ENCODE measurements around the gene HUS1.
A peak's percentile ranks its signal among the peaks of the same experiment; 100 is the strongest.
"Not testable (repeated sequence)": the region's sequence is repeated elsewhere in the genome, so short reads cannot be mapped to it uniquely, and the experiment has no call there.

Gene HUS1

DNA sequence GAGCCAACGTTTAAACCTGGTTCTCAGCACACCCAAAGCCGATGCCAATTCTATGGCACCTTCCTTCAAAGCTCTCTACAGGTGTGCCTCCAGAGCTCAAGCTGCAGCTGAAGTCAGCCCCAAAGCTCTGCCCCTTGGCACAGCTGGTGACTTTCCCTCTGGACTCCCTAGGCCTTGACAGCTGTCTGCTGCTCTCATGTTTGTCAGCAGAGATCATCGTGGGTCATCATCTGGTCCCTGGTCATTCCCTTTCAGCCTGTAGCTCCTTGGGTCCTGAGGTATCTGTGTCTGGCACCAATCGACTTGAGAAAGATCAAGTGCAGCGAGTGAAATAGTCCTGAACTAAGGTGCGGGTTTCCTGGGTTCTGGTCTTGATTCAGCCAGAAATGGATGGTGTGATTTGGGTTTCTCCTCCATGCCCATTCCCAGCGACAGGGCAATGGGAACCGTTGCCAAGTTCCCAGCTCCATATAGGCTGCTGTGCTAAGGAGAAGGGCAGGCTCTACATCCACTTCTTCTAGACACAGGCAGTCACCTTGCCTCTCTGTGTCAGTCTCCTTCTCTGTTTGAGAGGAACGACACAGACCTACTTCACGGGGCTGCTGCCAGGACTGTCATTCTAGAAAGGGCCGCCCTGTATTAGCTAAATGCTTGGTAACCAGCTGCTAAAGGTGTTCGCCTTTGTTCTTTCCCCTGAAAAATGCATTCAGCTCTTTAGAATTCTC is 34.7 kb downstream of the HUS1 start:
- DNase-seq (ENCODE audit: low read depth): no peak

- DNase-seq (ENCODE audit: low read depth): no peak
Observed at GRCh38 chr7:47943676-47944474, 35.5 kb downstream of the HUS1 start.

DNA sequence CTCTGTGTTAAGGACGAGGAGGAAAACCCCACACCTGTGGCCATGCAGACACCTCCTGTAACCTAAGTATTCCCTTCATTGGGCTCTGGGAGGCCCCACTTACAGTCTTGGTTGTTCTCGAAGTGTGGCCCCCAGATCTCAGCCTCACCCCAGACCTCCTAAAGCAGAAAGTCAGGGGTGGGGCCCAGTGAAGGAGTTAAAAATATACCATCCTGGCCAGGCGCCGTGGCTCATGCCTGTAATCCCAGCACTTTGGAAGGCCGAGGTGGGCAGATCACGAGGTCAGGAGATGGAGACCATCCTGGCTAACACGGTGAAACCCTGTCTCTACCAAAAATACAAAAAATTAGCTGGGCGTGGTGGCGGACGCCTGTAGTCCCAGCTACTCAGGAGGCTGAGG is 36.8 kb downstream of the HUS1 start:
- DNase-seq (ENCODE audit: low read depth): not testable (repeated sequence)

GRCh38 chr7:47942132-47942531 is 37.3 kb downstream of the HUS1 start:
- DNase-seq (ENCODE audit: low read depth): no peak

DNA sequence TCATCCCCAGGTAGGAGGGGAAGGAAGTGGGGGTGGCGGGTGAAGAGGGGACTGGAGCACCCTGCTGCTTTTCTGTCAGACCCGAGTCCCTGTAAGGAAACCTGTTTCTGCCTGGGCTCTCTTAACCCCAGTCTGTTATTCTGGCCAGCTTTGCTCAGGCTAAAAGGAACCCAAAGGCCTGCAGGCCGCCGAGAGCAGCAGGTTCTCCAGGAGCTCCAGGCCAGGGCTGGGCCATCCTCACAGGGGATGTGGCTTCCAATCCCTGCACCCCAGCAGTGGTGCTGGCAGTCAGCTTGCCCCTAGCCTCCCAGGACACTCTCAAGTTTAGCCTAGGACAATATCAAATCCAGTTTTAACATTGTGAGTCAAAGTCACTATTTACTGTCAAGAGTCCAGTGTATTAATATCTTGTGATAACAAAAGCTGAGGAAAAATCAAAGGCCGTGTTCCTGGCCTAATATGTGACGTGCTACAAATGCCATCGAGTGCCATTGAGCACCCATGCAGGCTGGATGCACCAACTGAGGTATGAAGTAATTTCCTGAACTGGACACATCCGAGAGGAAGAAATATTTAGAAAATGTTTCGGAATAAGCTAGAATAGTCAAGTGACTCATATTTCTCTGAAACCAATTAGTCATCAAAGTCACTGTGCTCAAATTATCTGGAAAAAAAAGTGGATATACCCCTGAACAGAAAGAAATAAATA is 38.1 kb downstream of the HUS1 start:
- peak; percentile 21 for DNase-seq (ENCODE audit: low read depth)

DNA sequence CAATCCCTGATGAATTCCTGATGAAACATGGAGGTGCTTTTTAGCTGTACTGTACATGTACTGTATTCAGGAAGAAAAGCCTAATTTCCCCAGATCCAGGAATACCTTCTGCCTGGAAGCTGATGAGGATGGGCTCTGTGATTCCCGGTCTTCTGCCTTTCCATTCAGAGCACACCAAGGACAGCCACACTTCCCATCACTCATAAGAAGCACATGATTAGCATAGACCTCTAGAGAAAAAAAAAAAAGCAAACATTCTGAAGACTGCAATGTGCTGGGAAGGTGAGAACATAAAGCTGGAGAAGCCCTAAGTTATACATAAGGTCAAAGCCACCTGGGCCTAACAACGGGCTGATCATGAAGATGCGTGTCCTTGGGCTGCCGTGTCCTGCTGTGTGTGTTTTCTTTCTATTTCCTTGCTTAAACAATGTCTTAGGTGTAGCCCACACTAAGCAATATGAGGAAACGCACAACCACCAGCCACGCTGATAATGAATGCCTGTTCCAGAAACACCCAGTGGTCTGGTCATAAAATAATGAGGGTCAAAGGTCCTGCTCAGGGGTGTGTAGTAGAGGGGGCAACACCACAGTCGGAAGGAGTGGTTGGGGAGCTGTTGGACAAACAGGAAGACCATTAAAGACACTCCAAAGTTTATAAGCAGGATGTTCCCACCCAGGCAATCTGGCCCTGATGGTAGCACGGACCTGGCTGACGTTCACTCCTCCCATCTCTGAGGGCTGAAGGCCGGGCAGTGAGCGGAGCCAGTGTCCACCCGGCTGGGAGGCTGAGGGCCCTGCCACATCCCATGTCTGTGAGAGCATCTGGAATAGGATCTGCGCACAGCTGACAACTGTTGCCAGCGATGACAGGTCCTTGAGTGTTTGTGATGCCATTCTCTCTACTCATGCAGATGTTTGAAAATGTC is 39.1 kb downstream of the HUS1 start:
- DNase-seq (ENCODE audit: low read depth): peak; percentile 3

- no peak for DNase-seq (ENCODE audit: low read depth)
Observed at GRCh38 chr7:47939425-47940036, 39.9 kb downstream of the HUS1 start.

DNA sequence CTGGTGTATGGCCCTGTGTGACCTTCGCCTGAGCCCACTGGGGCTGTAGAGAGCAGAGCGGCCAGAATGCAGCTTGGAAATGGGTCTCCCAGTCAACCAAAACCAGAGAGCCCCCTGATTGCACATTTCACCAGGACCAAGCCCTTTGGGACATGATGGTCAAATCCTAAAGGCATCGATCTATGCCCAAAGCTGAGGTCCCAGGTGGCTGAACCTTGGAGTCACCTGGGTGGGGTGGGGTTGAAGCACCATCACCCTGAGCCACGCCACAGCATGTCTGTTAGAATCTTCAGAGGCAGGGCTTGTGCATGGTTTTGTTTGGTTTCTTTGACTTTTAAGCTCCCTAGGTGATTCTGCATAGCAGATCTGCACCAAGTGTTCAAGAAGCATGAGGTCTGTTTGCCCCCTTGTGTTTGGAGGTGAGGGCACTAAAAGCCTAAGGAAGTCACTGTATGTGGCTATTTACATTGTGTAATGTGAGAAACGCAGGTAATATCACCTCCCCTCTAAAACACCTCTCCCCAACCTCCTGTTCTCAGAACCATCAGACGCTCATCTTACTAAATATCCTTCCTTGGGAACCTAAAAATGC is 40.7 kb downstream of the HUS1 start:
- no peak for DNase-seq (ENCODE audit: low read depth)

GRCh38 chr7:47937711-47938573 is 41.5 kb downstream of the HUS1 start:
- no peak for DNase-seq (ENCODE audit: low read depth)

DNA sequence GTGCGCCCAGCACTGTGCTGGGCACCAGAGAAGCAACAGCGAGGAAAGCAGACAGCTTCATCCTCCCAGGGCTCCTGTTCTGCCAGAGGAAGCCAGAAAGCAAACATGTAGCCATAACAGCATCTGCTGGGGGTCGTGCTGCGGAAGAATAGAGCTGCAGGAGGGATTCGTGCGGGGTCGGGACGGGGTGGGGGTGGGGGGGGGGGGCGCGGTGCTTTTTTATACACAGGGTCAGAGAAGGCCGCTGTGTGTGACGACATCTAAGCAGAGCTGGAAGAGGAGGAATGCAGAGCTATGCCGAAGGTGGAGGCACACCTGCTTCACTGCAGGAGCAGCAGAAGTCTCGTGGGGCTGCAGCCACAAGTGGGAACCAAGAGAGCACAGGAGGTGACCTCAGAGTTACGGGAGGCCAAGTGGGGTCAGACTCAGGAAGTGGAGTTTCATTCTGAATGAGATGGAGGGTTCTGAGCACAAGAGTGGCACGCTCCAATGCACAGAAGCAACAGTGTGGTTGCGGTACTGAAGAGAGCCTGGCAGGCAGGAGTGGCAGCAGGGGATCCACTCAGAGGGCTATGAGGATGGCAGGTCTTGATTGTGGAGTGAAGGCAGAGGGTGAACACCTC is 42.2 kb downstream of the HUS1 start:
- DNase-seq (ENCODE audit: low read depth): no peak

- no peak for DNase-seq (ENCODE audit: low read depth)
Observed at GRCh38 chr7:47936323-47936722, 43.1 kb downstream of the HUS1 start.

GRCh38 chr7:47935336-47935735 is 44.1 kb downstream of the HUS1 start:
- no peak for DNase-seq (ENCODE audit: low read depth)

DNA sequence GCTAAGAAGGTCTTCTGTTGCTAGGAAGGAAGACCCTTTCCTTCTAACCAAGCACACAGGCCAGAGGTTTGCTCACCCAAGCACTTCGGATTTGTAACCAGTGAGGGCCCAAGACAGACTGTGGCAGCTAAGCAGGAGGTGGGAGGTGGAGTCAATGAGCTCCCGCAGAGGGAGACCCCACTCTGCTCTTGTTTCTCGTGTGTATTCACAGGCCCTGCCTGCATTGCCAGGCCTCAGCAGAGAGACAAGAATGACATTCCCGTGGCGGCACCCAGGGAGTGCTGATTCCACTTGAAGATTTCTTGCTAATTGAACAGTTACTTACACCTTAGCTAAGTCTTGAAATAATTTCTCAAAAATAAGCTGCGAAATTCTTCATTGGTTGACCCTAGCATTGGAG is 44.6 kb downstream of the HUS1 start:
- no peak for DNase-seq (ENCODE audit: low read depth)

DNA sequence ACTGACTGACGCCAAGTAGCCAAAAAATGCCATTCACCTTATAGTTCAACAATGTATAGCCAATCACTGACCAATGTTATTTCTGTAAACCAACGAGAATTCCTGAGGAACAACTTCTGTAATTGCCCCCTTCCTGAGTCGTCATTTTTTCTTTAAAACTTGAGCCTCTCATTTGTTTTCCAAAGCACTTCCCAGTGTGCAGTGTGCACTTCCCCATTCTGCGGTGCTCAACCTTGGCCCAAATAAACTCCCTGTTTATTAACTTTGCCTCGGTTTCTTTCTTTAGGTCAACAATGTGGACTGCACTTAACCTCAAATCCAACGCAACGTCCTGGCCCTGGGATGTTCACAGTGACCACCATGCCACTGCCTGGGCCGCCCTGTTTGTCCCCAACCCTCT is 46.2 kb downstream of the HUS1 start:
- no peak for DNase-seq (ENCODE audit: low read depth)

GRCh38 chr7:47932466-47933037 is 46.9 kb downstream of the HUS1 start:
- DNase-seq (ENCODE audit: low read depth): no peak

DNA sequence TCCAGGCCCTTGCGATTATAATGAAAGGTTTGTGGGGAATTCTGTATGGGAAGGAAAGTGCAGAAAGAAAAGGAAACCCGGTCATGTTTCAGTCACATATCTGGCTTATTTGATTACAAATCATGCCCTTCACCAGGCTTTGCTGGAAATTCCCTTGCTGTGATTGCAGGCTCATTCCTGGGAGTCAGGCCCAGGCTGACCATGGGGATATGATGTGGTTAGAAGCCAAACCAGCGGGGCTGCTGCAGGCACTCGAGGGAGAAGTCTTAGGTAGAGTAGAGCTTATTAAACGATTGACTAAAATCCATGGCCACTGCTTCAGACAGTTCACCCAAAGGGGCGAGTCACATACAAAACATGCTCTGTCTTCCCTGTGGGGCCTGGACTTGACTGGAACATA is 47.4 kb downstream of the HUS1 start:
- no peak for DNase-seq (ENCODE audit: low read depth)

DNA sequence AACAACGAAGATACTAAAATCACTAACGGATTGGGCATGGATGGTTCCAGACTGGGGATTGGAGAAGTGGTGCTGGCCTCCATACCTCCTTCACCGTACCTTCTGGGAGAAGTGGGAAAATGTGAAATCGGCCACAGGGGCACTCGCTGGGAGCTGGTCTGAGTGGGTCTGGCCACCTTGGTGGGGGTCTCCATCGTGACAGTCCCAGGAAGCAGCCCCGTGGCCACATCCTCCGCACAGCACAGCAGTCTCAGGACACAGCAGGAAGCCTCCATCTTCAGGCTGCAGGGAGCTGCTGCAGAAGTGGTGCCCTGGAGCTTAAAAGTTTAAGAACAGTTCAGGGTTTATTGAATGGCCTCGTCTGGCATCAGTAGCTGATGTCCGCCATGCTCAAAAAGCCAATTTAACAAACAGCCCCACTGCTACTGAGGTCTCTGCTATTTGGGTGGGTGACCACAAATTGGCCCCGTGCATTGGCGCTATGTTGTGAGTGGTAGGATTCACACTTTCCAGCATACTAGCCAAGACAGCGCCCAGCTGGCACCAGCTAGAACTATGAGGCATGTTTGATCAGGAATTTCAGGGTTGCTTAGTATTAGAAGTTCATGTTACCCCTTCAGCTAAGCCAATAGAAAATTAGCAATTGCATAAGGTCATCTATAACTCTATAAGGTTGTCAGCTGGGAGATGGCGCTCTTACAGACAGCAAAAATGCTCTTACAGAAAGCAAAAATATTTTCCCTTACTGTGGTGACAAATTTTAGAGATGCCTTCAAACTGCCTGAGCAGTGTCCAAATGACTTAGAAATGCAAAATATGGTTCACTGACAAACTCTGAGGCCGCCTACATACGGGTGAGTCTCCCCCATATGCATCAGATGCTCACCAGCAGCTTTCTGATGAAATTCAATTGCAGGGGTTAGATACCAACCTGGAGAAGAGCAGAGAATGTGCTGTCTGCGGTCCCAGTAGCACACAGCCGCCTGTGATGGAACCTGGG is 48.1 kb downstream of the HUS1 start:
- DNase-seq (ENCODE audit: low read depth): no peak

DNA sequence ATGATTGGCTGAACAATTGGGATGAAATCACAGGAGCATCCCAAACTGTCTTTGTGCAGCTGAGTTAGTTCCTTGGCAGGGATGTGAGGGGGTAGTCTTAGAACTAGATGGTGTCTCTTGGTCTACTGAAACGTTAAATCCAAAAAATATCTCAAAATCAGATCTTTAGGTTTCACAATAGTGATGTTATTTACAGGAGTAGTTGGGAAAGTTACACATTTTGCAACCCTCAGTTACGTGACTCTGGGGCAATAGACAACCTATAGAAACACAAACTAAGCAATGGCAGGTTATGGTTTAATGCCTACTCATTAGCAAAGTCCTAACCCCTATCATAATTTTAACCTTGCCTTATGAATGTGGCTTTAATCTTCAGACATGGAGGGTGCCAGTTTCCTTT is 55.1 kb downstream of the HUS1 start:
- DNase-seq (ENCODE audit: low read depth): no peak

All from fibroblast of the conjunctiva (primary cell).